ENCODE measurements around the gene CCDC18. TPM values are rescaled to one million over a fixed set of nuclear protein-coding genes. Genes with fewer than 3 reads are reported as not detected.
"Not testable (repeated sequence)": the region's sequence is repeated elsewhere in the genome, so short reads cannot be mapped to it uniquely, and the experiment has no call there.

CCDC18 gene
- total RNA-seq, 1 donor from 2014 or later, result 24.7 TPM

DNA sequence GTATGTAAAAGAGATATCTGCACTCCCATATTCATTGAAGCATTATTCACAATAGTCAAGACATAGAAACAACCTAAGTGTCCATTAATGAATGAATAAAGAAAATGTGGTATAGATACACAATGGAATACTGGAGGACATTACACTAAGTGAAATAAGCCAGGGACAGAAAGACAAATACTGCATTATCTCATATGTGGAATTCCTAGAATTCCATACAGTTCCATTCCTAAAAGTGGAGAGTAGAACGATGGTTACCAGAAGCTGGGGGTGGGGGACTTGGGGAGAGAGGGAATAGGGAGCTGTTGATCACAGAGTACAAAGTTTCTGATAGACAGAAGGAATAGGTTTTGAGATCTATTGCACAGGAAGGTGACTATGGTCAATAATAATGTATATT, 7.7 kb upstream of the CCDC18 start:
- intact Hi-C loops (cut with micrococcal nuclease), result loop anchor here (10.0 kb wide), 1 partner anchor 148 kb away; no protein-coding TSS in a partner anchor

DNA sequence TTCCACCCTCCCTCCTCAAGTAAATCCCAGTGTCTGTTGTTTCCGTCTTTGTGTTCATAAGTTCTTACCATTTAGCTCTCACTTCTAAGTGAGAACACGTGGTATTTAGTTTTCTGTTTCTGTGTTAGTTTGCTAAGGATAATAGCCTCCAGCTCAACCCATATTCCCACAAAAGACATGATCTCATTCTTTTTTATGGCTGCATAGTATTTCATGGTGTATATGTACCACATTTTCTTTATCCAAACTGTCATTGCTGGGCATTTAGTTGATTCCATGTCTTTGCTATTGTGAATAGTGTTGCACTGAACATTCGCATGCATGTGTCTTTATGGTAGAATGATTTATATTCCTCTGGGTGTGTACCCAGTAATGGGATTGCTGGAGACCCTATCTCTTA, 5.9 kb upstream of the CCDC18 start:
- intact Hi-C loops (cut with micrococcal nuclease), result loop anchor here (10.0 kb wide), 1 partner anchor 150 kb away; no protein-coding TSS in a partner anchor

DNA sequence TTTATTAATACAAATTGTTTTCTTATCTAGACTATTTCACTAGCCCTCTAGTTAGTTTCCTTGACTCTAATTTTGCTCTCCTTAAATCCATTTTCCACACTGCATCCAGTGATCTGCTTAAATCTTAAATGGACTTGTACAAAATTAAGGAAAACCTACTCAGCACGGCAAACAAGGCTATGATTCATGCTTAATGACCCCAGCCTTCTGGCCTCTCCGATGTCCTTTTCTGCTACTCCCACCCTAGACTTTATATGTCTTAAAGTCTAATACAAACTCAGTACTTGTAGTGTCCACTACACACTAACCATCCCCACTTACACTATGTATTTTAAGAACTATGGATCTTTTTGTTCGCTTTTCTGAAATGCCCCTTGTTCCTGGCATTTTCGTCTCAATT, 2.5 kb upstream of the CCDC18 start:
- intact Hi-C loops (cut with micrococcal nuclease), result loop anchor here (10.0 kb wide), 1 partner anchor 153 kb away; no protein-coding TSS in a partner anchor

DNA sequence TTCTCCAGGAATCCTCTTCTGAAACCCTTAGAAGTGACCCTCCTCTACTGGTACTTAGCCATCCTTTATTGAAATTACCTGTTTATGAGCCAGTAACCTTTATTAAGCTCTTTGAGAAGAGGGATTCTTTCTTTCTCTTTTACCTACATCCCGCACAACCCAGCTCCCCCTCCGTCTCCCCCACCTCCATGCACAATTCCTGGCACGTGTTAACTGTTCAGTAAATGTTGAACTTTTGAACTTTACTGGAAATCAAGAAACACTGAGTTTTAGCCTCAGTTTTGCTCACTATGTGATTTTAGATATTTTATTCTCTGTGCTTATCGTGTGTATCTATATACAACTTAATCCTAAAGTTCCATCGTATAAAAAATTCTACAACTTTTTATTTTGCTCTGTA, 2.1 kb upstream of the CCDC18 start:
- intact Hi-C loops (cut with micrococcal nuclease), result loop anchor here (10.0 kb wide), 1 partner anchor 154 kb away; no protein-coding TSS in a partner anchor

DNA sequence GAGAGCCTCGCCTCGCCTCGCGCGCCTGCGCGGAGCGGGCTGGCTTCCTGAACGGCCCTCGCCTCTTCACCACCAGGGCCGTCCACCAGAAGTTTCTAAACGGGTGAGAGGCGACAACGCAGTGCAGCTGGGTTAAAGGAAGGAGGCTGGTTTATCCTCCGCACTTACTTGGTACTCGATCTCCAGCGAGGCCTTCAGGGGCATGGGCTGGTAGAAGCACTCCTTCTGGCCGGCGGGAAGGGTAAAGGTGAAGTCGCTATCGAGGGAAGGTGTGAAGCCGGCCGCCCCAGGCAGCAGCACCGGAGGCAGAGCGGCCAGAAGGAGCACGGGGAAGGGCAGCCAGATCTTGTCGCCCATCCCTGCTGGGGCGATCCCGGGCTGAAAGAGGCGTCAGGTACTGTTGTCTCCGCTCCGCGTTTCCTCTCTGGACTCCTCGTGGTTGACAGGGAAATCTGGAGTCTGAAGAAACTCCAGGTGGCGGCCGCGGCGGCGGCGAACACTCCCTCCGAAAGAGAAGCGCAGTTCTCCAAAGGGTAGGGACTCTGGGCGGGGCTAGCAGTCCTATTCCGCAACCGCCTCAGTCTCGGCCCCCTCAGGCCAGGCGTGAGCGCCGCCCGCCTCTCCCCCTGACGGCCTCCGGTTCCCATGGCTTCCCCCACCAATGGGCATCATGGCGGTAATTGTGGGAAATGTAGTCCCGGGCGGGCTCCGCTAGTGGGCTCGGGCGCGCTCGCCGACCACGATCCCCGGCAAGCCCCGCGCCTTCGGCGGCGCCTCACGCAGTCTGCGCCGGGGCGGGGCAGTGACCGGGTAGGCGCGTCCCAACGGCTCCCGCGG, 420 bp upstream of the CCDC18 start, which contains the start of gene TMED5:
Gene TMED5 (minus strand): TSS at position 528 of the 837 bp plus-strand sequence. CDS start 171 bp downstream, at position 357.
- intact Hi-C loops (cut with micrococcal nuclease), result loop anchor here (1.0 to 10.0 kb wide), 10 partner anchors 9 to 695 kb away; partner anchors contain the start of genes DR1, GFI1 and MTF2

DNA sequence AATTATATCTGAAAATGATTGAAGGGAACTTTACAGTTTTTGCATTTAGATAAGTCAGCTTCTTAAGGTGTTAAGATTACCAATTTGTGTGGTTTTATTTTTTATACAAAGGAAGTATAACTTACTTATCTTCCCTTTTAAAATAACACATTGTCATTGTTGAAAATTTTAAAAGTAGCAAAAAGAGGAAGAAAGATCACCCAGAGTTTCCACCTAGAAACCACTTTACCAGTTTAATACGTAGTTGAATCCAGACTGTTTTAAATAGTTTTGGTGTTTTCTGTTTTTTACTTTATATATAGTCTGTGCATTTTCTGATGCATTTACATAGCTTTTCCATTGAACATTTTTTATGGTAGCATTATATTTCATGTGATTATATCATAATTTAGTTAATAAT, 6.1 kb downstream of the CCDC18 start:
- intact Hi-C loops (cut with micrococcal nuclease), result loop anchor here (10.0 kb wide), 1 partner anchor 702 kb away; the partner anchor contains the start of gene GFI1

DNA sequence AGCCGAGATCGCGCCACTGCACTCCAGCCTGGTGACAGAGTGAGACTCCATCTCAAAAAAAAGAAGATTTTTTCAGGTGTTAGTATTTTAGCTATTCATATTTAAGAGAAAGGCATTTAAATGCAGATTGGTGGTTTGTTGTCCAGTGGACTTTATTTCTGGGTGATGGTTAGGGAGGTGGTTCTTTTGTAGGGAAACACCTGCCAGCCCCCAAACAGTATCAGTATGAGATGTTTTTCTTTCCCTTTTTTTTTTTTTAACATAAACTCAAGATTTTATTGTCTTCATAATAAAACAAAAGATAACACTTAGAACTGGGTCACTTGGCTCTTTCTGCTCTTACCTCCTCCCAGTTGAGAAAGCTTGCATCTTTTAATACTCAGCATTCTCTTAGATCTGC, 9.9 kb downstream of the CCDC18 start:
- intact Hi-C loops (cut with micrococcal nuclease), result no loop called here

DNA sequence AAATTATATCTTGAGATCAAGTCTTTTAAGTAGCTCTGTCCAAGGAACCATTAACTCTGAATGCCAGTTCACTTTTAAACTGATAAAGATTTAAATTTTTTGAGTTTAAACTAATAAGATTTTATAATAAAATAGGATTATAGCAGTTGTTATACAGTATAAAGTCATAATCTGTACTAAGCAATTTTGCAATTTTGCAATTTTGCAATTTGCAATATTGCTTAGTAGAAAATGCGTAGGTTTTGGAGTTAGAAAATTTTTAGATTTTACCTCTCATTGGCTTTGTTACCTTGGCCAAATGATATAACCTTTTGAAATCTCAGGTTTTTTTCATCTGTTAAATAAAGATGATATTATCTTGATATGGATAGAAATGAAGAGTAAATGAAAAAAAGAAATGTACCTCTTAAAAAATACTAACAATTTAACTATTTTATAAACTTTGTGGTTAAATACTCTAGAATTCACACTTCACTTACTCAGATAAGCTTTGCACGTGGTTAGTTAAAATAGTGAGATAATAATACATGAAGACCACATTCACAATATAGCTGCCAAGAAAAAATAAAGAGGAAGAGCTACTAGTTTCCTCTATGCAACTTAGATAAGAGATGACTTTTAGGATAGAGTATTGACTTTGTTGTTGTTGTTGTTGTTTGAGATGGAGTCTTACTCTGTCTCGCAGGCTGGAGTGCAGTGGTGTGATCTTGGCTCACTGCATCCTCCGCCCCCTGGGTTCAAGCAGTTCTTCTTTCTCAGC, 13.9 kb downstream of the CCDC18 start:
- intact Hi-C loops (cut with micrococcal nuclease), result no loop called here

DNA sequence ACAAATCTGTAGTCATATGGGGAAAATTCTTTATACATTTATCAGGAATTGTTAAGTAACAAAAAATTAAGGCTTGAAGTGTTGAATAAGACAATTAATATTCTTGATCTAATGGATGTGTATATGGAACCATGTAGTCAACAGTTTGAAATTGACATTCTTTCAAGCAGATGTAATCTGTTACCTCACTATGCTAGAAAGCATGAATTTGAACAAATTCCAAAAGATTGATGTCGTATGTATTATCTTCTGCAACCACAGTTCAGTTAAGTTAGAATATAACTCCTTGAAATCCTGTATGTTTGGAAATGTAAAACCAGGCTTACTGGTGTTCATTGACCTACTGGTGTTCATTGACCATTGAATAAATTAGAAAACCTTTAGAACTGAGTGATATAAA, 16.1 kb downstream of the CCDC18 start:
- intact Hi-C loops (cut with micrococcal nuclease), result no loop called here

DNA sequence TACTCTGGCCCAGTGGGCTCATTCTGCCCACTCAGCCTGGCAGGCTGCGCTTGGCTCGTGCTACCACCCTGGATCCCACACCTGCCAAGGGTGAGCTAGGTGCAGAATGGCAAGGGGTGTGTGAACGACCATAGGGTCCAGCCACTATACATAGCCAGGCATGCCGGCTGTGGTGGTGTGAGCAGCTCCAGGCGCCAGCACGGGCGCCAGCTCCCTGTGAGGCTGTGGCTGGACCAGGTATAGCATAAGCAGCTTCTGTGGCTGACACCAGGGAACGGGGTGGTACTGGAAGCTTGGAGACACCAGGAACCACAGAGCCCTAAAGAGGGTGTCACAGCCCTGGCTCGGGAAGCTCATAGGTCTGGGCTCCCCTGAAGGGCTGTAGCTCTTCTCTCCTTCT, 18.6 kb downstream of the CCDC18 start:
- intact Hi-C loops (cut with micrococcal nuclease), result no loop called here

DNA sequence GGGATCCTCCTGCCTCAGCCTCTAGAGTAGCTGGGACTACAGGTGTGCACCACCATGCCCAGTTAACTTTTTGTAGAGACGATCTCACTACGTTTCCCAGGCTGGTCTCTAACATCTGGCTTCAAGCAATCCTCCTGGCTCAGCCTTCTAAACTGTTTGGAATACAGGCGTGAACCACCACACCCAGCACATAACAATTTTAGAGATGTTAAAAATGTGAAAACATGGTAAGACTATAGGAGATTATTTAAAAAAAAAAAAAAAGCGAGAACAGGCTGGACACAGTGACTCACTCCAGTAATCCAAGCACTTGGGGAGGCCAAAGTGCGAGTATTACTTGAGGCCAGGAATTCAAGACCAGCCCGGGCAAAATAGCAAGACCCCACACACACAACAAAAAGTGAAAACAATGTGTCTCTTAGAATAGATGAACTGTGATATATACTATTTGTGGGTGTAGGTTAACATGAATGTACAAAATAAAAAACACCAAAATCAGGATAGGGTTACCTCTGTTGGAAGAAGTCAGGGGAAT, 19.6 kb downstream of the CCDC18 start:
- intact Hi-C loops (cut with micrococcal nuclease), result no loop called here

DNA sequence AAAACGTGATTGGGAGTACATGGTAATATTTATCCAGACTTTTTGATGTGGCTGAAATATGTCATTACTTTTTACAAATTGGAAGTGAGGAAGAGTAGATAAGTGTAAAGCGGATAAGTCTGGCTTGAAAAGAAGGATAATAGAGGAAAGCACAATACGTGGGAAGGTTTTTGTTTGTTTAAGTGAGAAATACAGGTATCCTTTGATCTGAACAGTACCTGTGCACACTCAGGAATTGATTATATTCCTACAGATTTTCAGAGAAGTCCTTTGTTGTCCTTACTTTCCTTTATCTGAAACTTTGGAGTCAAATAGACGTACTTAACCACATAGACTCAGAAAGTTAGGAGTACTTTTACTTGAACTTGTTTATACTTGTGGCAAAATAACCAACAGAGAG, 20.2 kb downstream of the CCDC18 start:
- intact Hi-C loops (cut with micrococcal nuclease), result no loop called here

DNA sequence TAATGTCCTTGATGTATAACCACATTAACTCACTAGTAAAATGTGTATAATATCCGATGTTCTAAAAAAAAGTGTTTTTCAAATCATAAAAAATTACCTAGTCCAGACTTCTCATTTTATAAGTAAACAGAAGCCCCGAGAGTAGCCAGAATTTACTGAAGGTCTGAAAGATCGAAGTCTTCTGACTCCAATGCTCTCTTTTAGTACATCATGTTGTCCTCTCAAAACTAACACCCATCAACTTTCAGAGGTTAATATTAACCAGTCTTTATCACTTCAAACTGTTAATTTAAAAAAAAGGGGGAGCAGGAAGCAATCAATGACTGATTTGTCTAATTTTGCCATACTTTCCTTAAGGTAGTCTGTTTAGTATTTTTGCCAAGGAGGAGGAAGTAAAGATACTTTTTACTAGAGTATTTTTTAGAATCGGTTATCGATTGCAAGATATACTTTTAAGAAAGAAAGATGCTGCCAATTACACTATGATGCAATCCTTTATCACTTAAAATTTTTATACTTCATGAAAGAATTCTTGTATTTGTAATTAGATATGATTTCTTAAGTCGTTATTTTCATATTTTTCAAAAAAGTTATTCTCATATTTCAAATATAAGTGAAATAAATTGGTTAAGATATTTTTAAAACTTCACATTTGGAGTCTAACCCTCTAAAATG, 25.5 kb downstream of the CCDC18 start:
- intact Hi-C loops (cut with micrococcal nuclease), result no loop called here

DNA sequence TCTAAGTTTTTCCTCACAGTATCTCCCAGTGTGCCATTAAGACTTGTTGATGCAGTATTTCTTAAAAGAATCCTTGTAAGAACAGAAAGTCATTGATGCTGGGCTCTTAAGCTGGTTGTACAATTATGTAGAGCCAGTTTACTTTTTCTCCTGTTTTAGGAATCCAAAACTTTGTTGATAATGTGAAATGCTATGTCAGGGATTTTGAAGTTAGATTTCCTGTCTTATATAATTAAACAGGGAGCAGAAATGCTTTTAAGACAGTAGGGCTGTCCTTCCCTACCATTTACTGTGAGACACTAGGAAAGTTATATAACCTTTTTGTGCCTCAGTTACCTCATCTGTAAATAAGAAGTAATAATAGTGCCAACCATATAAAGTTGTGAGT, 26.0 kb downstream of the CCDC18 start:
- intact Hi-C loops (cut with micrococcal nuclease), result no loop called here

DNA sequence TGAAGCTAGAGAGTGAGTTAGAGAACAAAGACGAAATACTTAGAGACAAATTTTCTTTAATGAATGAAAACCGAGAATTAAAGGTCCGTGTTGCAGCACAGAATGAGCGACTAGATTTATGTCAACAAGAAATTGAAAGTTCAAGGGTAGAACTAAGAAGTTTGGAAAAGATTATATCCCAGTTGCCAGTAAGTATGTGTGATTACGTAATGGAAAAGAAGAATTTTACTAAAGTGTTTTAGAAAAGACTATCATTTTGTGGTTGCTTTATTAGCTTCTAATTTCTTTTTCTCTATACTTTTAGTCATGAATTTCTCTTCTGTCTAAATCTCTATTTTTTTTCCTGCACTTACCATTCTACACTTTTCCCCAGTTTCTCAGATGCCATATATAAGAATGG, 26.7 kb downstream of the CCDC18 start:
- intact Hi-C loops (cut with micrococcal nuclease), result no loop called here

DNA sequence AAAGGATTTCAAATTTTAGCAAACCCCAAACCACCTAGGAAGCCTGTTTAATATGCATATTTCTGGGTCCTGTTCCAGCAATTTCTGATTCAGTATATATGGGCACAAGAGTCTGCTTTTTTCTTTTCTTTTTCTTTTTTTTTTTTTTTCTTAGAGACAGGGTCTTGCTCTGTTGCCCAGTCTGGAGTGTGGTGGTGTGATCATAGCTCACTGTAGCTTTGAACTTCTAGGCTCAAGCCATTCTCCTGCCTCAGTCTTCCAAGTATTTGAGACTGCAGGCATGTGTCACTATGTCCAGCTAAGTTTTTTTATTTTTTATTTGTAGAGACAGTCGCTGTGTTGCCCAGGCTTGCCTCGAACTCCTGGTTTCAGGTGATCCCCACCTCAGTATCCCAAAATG, 34.8 kb downstream of the CCDC18 start:
- intact Hi-C loops (cut with micrococcal nuclease), result no loop called here

DNA sequence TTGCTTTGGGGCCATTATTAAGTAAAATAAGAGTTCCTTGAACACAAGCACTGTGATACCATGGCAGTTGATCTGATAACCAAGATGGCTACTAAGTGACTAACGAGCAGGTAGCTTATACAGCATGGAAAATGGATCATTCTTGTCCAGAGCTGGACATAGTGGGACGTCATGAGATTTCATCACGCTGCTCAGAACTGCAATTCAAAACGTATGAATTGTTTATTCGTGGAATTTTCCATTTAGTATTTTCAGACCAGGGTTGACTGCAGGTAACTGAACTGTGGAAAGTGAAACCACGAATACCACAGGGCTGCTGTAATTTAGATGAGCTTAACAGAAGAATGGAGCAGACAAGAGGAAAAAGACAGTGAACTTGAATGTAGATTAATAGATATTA, 38.9 kb downstream of the CCDC18 start:
- intact Hi-C loops (cut with micrococcal nuclease), result loop anchor here (1.0 kb wide), 1 partner anchor 39 kb away; the partner anchor contains the start of genes CCDC18 and TMED5

DNA sequence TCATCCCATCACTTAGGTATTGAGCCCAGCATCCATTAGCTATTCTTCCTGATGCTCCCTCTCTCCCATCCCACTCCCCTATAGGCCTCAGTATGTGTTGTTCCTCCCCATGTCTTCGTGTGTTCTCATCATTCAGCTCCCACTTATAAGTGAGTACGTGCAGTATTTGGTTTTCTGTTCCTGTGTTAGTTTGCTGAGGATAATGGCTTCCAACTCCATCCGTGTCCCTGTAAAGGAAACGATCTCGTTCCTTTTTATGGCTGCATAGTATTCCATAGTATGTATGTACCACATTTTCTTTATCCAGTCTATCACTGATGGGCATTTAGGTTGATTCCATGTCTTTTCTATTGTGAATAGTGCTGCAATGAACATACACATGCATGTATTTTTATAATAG, 40.2 kb downstream of the CCDC18 start:
- intact Hi-C loops (cut with micrococcal nuclease), result not testable (repeated sequence)

DNA sequence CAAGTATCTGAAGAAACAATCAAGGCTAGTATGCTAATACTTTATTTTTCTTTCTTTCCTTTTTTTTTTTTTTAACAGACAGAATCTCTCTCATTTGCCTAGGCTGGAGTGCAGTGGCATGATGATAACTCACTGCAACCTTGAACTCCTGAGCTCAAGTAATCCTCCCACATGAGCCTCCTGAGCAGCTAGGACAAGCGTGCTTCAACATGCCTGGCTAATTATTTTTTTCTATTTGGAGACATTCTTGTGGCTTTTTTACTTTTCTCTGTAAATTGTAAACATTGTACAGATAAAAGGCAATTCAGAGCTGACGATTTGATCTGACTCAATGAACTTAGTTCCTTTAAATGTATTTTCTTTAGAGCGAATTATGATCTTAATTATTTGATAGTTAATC, 41.4 kb downstream of the CCDC18 start:
- intact Hi-C loops (cut with micrococcal nuclease), result no loop called here

DNA sequence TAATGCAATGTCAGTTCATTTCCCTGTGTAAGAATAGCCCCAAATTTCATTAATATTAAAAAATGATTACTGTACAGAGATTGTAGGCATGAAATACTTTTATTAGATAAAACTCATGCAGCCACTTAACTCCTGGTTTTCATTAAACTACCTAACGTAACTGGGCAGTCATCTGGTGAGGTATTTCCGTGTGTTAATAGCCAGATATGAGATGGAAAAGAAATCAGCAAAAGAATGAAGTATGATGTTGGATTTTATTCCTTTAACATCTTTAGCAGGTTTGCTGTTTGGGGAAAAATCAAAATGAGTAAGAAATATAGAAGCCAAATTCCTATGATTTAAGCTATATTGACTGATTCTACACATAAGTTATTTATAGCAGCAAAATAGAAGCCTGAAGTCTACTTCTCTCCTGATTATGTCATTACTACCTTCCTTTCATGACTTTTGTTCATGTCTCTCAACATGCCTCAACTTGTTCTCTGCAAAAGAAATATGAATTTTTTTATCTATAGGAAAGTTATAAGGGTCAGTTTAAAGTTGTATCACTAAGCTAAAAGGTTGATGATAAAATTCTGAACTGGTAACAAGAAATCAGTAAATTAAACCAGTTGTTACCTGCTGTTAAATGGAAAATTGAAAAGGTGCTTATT, 42.6 kb downstream of the CCDC18 start:
- intact Hi-C loops (cut with micrococcal nuclease), result no loop called here

DNA sequence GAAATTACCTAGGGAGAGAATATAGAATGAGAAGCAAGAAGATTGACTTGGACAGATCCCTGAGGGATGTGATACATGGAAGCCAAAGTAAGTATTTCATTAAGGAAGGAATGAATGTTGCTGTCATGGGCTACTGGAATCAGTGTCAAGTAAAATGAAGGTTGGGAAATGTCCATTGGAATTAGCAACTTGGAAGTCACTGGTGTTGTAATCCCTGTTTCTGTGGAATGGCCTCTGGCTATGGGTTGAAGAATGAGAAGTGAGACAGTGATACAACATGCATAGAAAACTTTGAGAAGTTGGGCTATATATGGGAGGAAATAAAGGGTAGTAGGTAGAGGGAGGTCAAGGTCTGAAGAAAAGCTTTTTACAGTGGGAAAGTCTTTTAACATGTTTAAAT, 54.7 kb downstream of the CCDC18 start:
- intact Hi-C loops (cut with micrococcal nuclease), result no loop called here

Measured in T-helper 2 cell treated with Interferon-gamma antibody and Interleukin-4, amounts not matched to agents 100 ng/mL and 5 ng/mL, for 36 hours (primary cell).